HepG2 (cell line): ENCODE data around the gene GSPT1. TPM values are rescaled to one million over a fixed set of nuclear protein-coding genes. Genes with fewer than 3 reads are reported as not detected.

Source experiments
- ATAC-seq: fragments of 200-7000 bp; cut with Tn5 transposase; 3 replicates; pipeline ENCODE4 v1.9.1; 2020; ENCODE audit warnings: mild to moderate bottlenecking, moderate library complexity
- BruUV-seq: library from RNA; stranded (reverse); fragments of 400-500 nt; replicated peaks from 2 replicates; lab custom pipeline; 2021; lab: Mats Ljungman, UMichigan
- CTCF ChIA-PET: fragments of 300-600 bp; formaldehyde crosslinking; extraction: SDS; loops from one replicate; lab custom pipeline; 2021; ENCODE audit warnings: low total read pairs, inconsistent platforms, low intra/inter-chr PET ratio; lab: Yijun Ruan, JAX
- POLR2A ChIA-PET: fragments of 350-600 bp; sonication (Branson Sonifier 250); formaldehyde crosslinking; loops from one replicate; lab custom pipeline; 2020; ENCODE audit warnings: antibody characterized with exemption, inconsistent platforms; lab: Yijun Ruan, JAX
- DNase-seq: peaks from one replicate; pipeline ENCODE4 v3.0.0-alpha.2; 2015; ENCODE audit warnings: low spot score
- FAIRE-seq: peaks from 3 replicates; lab custom pipeline; 2011; peaks lifted over from hg19 to GRCh38; lab: Jason Lieb, UNC
- H2AFZ ChIP-seq: one replicate; pipeline ENCODE4 v1.6.1; 2011; ENCODE audit warnings: low read length, inconsistent platforms
- H3K27ac ChIP-seq: fragments of 300-600 bp; 3 replicates; pipeline ENCODE4 v1.8.0; 2011; ENCODE audit warnings: mixed run types, mild to moderate bottlenecking, mixed read lengths, low read length, inconsistent platforms; ENCODE audit not compliant: insufficient read depth; ENCODE audit errors: extremely low read length
- H3K27me3 ChIP-seq, 2 experiments: fragments of 200-600 bp in 1 of 2; 2 replicates in 1 of 2; 3 replicates in 1 of 2; pipeline versions ENCODE4 v1.6.0 to v1.8.0; 2011; ENCODE audit warnings: low read length in 2 of 2, mild to moderate bottlenecking in 2 of 2, moderate library complexity in 2 of 2, inconsistent platforms in 1 of 2; ENCODE audit not compliant: insufficient read depth in 2 of 2, control insufficient read depth in 1 of 2
- H3K36me3 ChIP-seq, 2 experiments: fragments of 200-600 bp in 1 of 2; replicated peaks in 1 of 2; 2 replicates in 1 of 2; 3 replicates in 1 of 2; pipeline versions ENCODE4 v1.5.1 to v1.8.0; 2011; ENCODE audit warnings: low read length in 2 of 2, inconsistent platforms in 1 of 2; ENCODE audit not compliant: insufficient read depth in 2 of 2, control insufficient read depth in 1 of 2
- H3K4me1 ChIP-seq: 2 replicates; pipeline ENCODE4 v1.5.1; 2012; ENCODE audit warnings: low read length, inconsistent platforms; ENCODE audit not compliant: insufficient read depth
- H3K4me2 ChIP-seq: 2 replicates; pipeline ENCODE4 v1.6.0; 2011; ENCODE audit warnings: low read depth, low read length, inconsistent platforms
- H3K4me3 ChIP-seq, 3 experiments: fragments of 200-600 bp in 1 of 3; sonication (generic), shearing (Covaris generic) in 1 of 3; replicated peaks in 1 of 3; 2 replicates each; pipeline ENCODE4 v1.5.1; 2011 to 2016; ENCODE audit warnings: low read length in 3 of 3, inconsistent platforms in 2 of 3, low read depth in 2 of 3, mild to moderate bottlenecking in 2 of 3, control low read depth in 1 of 3, mixed read lengths in 1 of 3; ENCODE audit not compliant: insufficient read depth in 1 of 3
- H3K79me2 ChIP-seq: one replicate; pipeline ENCODE4 v1.6.1; 2011; ENCODE audit warnings: low read length, inconsistent platforms; ENCODE audit not compliant: insufficient read depth
- H3K9ac ChIP-seq: 2 replicates; pipeline ENCODE4 v1.6.0; 2011; ENCODE audit warnings: mild to moderate bottlenecking, low read depth, low read length, inconsistent platforms; ENCODE audit not compliant: insufficient read depth
- H3K9me3 ChIP-seq: 2 replicates; pipeline ENCODE4 v1.5.1; 2012; ENCODE audit warnings: mild to moderate bottlenecking, low read length
- H4K20me1 ChIP-seq: 2 replicates; pipeline ENCODE4 v1.6.0; 2011; ENCODE audit warnings: inconsistent platforms, mild to moderate bottlenecking, low read length, moderate library complexity; ENCODE audit not compliant: insufficient read depth
- BRCA1 ChIP-seq: sonication (generic); formaldehyde crosslinking; IDR thresholded peaks from 2 replicates; pipeline ENCODE4 v1.4.0; 2020; ENCODE audit warnings: missing genetic modification reagents
- FLYWCH1 ChIP-seq: sonication (generic); formaldehyde crosslinking; IDR thresholded peaks from 2 replicates; pipeline ENCODE4 v1.8.1; 2023; ENCODE audit warnings: mild to moderate bottlenecking, missing genetic modification reagents
- HNF4A ChIP-seq: sonication (generic); formaldehyde crosslinking; IDR thresholded peaks from 2 replicates; pipeline ENCODE4 v1.4.0; 2020; ENCODE audit warnings: missing genetic modification reagents
- HOXD1 ChIP-seq: sonication (generic); formaldehyde crosslinking; IDR thresholded peaks from 2 replicates; pipeline ENCODE4 v1.5.0; 2020; ENCODE audit warnings: missing genetic modification reagents
- MEIS2 ChIP-seq: sonication (generic); formaldehyde crosslinking; IDR thresholded peaks from 2 replicates; pipeline ENCODE4 v1.9.0; 2021; ENCODE audit warnings: mild to moderate bottlenecking, missing genetic modification reagents
- MYC ChIP-seq: sonication (generic); formaldehyde crosslinking; IDR thresholded peaks from 2 replicates; pipeline ENCODE4 v1.9.0; 2021; ENCODE audit warnings: missing genetic modification reagents, borderline replicate concordance
- MYNN ChIP-seq: sonication (generic); formaldehyde crosslinking; IDR thresholded peaks from 2 replicates; pipeline ENCODE4 v1.4.0; 2020; ENCODE audit warnings: mild to moderate bottlenecking, low read depth, missing genetic modification reagents
- PRPF4 ChIP-seq: fragments of 200-400 bp; formaldehyde crosslinking; IDR thresholded peaks from 2 replicates; pipeline ENCODE4 v1.6.1; 2016; ENCODE audit warnings: low read length, low read depth; ENCODE audit not compliant: poor library complexity, severe bottlenecking
- RBM39 ChIP-seq: fragments of 200-400 bp; formaldehyde crosslinking; IDR thresholded peaks from one replicate; pipeline ENCODE4 v1.6.1; 2018; ENCODE audit warnings: antibody characterized with exemption, mild to moderate bottlenecking, low read depth, low read length; ENCODE audit not compliant: poor library complexity, severe bottlenecking
- SNAPC2 ChIP-seq: sonication (generic); formaldehyde crosslinking; IDR thresholded peaks from 2 replicates; pipeline ENCODE4 v1.8.1; 2022; ENCODE audit warnings: mild to moderate bottlenecking, missing genetic modification reagents
- TBL1XR1 ChIP-seq: fragments of 150-350 bp; IDR thresholded peaks from 2 replicates; pipeline ENCODE4 v1.6.1; 2014; ENCODE audit warnings: borderline replicate concordance, low read length; ENCODE audit not compliant: partially characterized antibody
- WIZ ChIP-seq: sonication (generic); formaldehyde crosslinking; IDR thresholded peaks from 2 replicates; pipeline ENCODE4 v1.5.1; 2020; ENCODE audit warnings: mild to moderate bottlenecking, missing genetic modification reagents
- ZNF235 ChIP-seq: sonication (generic); formaldehyde crosslinking; IDR thresholded peaks from 2 replicates; pipeline ENCODE4 v1.8.1; 2023; ENCODE audit warnings: mild to moderate bottlenecking, missing genetic modification reagents, borderline replicate concordance
- ZNF3 ChIP-seq: IDR thresholded peaks from 2 replicates; pipeline ENCODE4 v1.7.0; 2017; ENCODE audit warnings: inconsistent platforms
- ZNF615 ChIP-seq: sonication (generic); formaldehyde crosslinking; IDR thresholded peaks from 2 replicates; pipeline ENCODE4 v1.5.0; 2020; ENCODE audit warnings: mild to moderate bottlenecking, missing genetic modification reagents, borderline replicate concordance
- ZNF747 ChIP-seq: sonication (generic); formaldehyde crosslinking; IDR thresholded peaks from 2 replicates; pipeline ENCODE4 v1.8.1; 2023; ENCODE audit warnings: missing genetic modification reagents, mild to moderate bottlenecking, borderline replicate concordance
- ZNF776 ChIP-seq: sonication (generic); formaldehyde crosslinking; IDR thresholded peaks from 2 replicates; pipeline ENCODE4 v1.4.0; 2020; ENCODE audit warnings: mild to moderate bottlenecking, missing genetic modification reagents
- ZNF891 ChIP-seq: sonication (generic); formaldehyde crosslinking; IDR thresholded peaks from 2 replicates; pipeline ENCODE4 v1.5.0; 2020; ENCODE audit warnings: mild to moderate bottlenecking, missing genetic modification reagents
- ZSCAN25 ChIP-seq: sonication (generic); formaldehyde crosslinking; IDR thresholded peaks from 2 replicates; pipeline ENCODE4 v1.8.0; 2022; ENCODE audit warnings: mild to moderate bottlenecking, missing genetic modification reagents
- WGBS: methylation state at CpG from one replicate; pipeline ENCODE4 v1.1.6; 2017; ENCODE audit warnings: low lambda C conversion rate; 5-methylcytosine and 5-hydroxymethylcytosine counted together
- in situ Hi-C: cut with HindIII; loops from 2 replicates; pipeline ENCODE4 v1.10.0; 2017; ENCODE audit warnings: low pct_unique_long_range_greater_than_20kb; ENCODE audit not compliant: extremely low pct_ligation_motif_present
- intact Hi-C: fragments of 100-400 bp; cut with micrococcal nuclease; formaldehyde crosslinking; loops from one replicate; pipeline ENCODE4 v1.10.0; 2022; ENCODE audit not compliant: unreplicated experiment
- polyA plus RNA-seq, 8 experiments: library from polyadenylated mRNA; depleted of rRNA in 3 of 8; stranded (reverse) in 7 of 8; unstranded in 1 of 8; fragments of >200 nt; fragmentation: Illumina TruSeq in 4 of 8; extraction: Trizol in 4 of 8; gene quantifications; 2 replicates each; pipeline versions ENCODE4 v1.2.1 to v1.2.3, GENCODE V29; 2011 to 2016; ENCODE audit warnings: low read depth in 4 of 8, missing spikeins in 1 of 8, mixed read lengths in 1 of 8; ENCODE audit not compliant: insufficient read depth in 1 of 8
- total RNA-seq, 5 experiments: library from RNA; depleted of rRNA; stranded (reverse); fragments of >200 nt; fragmentation: Illumina TruSeq; extraction: Trizol; gene quantifications; 2 replicates each; pipeline ENCODE4 v1.2.3, GENCODE V29; 2016; ENCODE audit warnings: low read depth in 1 of 5
- TF ChIP-seq, protein P1 (sequence below): sonication (generic); formaldehyde crosslinking; IDR thresholded peaks from 2 replicates; pipeline ENCODE4 v1.5.1; 2020; ENCODE audit warnings: mild to moderate bottlenecking, moderate library complexity, missing genetic modification reagents
- TF ChIP-seq, protein P2 (sequence below): sonication (generic); formaldehyde crosslinking; IDR thresholded peaks from 2 replicates; pipeline ENCODE4 v1.4.0; 2020; ENCODE audit warnings: missing genetic modification reagents

Gene GSPT1
- total and polyA plus RNA-seq, 2 of the 13 experiments (the other 11 are each of a cell fraction or from before 2014, with no cell fraction given) = 120 to 316 TPM

DNA sequence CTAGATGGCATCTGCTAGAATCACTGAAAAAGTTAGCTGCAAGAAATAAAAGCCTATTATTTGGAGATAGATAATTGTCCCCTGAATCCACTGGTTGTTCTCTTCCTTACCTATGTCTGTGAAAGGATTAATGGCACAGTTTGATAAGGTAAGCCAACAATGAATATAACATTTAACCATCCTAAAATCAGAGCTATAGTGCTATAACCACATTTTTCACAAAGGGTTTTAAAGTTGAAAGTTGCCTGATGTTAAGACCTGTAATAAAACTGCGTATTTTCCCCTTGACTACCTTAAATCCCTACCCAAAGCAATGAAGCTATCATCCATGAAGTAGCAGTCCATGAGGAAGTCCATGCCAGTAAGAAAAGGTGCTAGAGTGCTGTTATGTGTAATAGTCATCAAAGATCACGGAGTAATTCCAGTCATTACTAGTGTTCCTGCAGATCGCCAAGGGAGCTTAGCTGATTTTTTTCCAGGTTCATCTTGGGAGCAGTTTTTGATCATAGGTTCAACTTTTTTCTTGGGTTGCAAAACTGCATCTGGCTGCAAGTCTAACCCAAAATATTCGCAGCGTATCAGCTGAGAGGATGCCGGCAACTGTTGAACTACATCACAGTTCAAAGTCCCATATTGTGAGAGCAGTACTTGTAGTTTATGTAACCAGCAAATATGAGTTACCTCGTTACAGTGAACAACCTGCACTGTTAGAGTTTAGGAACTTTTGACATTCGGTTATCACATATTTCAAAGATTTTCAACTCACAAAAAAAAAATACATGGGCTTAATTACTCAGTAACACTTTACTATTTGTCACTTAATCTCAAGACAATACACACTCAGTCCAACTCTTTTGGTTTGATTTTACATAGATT, 46.2 kb downstream of the GSPT1 start:
- H3K4me2 ChIP-seq = no peak overlapping the region
- H3K9ac ChIP-seq = no peak overlapping the region
- no peaks in the 10 kb centered on the region for H3K27me3 ChIP-seq
- peaks cover 27% of the 10 kb centered on the region for H3K79me2 ChIP-seq
- intact Hi-C loops = no loop called here
- no peaks in the 10 kb centered on the region for H3K9me3 ChIP-seq
- in situ Hi-C loops = no loop called here
- peaks cover 11 to 40% of the 10 kb centered on the region in 2 experiments for H3K36me3 ChIP-seq
- 30% methylated on average over 8 of the region's 8 CpGs for WGBS
- ChIA-PET POLR2A (interaction anchor here (0.8 to 1.8 kb wide), 7 partner anchors 18 to 127 kb away, joined by 3 to 11 read pairs (median 4); partner anchors contain the start of genes GSPT1, RSL1D1, SNX29 and TXNDC11), CTCF (no interaction called here)
- H3K27ac ChIP-seq = peak overlapping the region; percentile 36
- peaks cover 31% of the 10 kb centered on the region for H4K20me1 ChIP-seq
- ATAC-seq (peak; percentile 79), FAIRE-seq (peak; percentile 89), DNase-seq (peak; percentile 96)
- H2AFZ ChIP-seq = no peak overlapping the region
- H3K4me1 ChIP-seq = peaks cover 66% of the 10 kb centered on the region
- no TSS peak for BruUV-seq
- H3K4me3 ChIP-seq = no peak overlapping the region
- TF ChIP-seq, protein P1, sequence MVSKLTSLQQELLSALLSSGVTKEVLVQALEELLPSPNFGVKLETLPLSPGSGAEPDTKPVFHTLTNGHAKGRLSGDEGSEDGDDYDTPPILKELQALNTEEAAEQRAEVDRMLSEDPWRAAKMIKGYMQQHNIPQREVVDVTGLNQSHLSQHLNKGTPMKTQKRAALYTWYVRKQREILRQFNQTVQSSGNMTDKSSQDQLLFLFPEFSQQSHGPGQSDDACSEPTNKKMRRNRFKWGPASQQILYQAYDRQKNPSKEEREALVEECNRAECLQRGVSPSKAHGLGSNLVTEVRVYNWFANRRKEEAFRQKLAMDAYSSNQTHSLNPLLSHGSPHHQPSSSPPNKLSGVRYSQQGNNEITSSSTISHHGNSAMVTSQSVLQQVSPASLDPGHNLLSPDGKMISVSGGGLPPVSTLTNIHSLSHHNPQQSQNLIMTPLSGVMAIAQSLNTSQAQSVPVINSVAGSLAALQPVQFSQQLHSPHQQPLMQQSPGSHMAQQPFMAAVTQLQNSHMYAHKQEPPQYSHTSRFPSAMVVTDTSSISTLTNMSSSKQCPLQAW = 0 out of 2 replicates have a peak, but pooled peaks have one; percentile 35
- TF ChIP-seq PRPF4 = no peak
- TF ChIP-seq ZNF235 (CRISPR knock-in tag) = no peak
- no peak for TF ChIP-seq ZNF776 (CRISPR knock-in tag)
- TF ChIP-seq HOXD1 (CRISPR knock-in tag) = no peak
- TF ChIP-seq RBM39 = no peak
- TF ChIP-seq ZNF747 (CRISPR knock-in tag) = peak; percentile 22; the same call in 1 of the 2 replicates
- no peak for TF ChIP-seq SNAPC2
- TF ChIP-seq HNF4A (CRISPR knock-in tag) = peak; percentile 99
- no peak for TF ChIP-seq MYC (CRISPR knock-in tag)
- TF ChIP-seq, protein P2, sequence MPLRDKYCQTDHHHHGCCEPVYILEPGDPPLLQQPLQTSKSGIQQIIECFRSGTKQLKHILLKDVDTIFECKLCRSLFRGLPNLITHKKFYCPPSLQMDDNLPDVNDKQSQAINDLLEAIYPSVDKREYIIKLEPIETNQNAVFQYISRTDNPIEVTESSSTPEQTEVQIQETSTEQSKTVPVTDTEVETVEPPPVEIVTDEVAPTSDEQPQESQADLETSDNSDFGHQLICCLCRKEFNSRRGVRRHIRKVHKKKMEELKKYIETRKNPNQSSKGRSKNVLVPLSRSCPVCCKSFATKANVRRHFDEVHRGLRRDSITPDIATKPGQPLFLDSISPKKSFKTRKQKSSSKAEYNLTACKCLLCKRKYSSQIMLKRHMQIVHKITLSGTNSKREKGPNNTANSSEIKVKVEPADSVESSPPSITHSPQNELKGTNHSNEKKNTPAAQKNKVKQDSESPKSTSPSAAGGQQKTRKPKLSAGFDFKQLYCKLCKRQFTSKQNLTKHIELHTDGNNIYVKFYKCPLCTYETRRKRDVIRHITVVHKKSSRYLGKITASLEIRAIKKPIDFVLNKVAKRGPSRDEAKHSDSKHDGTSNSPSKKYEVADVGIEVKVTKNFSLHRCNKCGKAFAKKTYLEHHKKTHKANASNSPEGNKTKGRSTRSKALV = no peak
- peak; percentile 32; the same call in 1 of the 2 replicates for TF ChIP-seq BRCA1 (CRISPR knock-in tag)
- no peak for TF ChIP-seq FLYWCH1 (CRISPR knock-in tag)
- no peak; the same call in 1 of the 2 replicates for TF ChIP-seq MYNN (CRISPR knock-in tag)
- no peak for TF ChIP-seq WIZ (CRISPR knock-in tag)
- TF ChIP-seq ZSCAN25 (CRISPR knock-in tag) = no peak
- TF ChIP-seq ZNF3 = no peak
- no peak for TF ChIP-seq ZNF891 (CRISPR knock-in tag)
- TF ChIP-seq TBL1XR1 = no peak
- no peak for TF ChIP-seq ZNF615 (CRISPR knock-in tag)
- TF ChIP-seq MEIS2 = no peak
